ENCODE measurements around the gene CDKN1C. TPM values are rescaled to one million over a fixed set of nuclear protein-coding genes. Genes with fewer than 3 reads are reported as not detected.
A peak's percentile ranks its signal among the peaks of the same experiment; 100 is the strongest.

The CDKN1C gene
- polyA plus RNA-seq, 1 donor from 2014 or later = not detected

- Mint-ChIP-seq H3K36me3 (no peaks in the 10 kb centered on the region), H3K9me3 (peaks cover 0 to 3% (median 0%) of the 10 kb centered on the region in 3 donors), H3K27me3 (peaks cover 32% of the 10 kb centered on the region), H3K27ac (no peak overlapping the region), H3K4me3 (peak overlapping the region in 1 of 4 donors; percentile 61), H3K4me1 (peaks cover 0 to 9% (median 3%) of the 10 kb centered on the region in 3 donors)
Observed at GRCh38 chr11:2864901-2865300, 20.7 kb downstream of the CDKN1C start.

- H3K4me1 Mint-ChIP-seq = peaks cover 0 to 6% (median 1%) of the 10 kb centered on the region in 3 donors
- H3K9me3 Mint-ChIP-seq = peaks cover 0 to 3% (median 0%) of the 10 kb centered on the region in 3 donors
- peaks cover 30% of the 10 kb centered on the region for H3K27me3 Mint-ChIP-seq
- H3K27ac Mint-ChIP-seq = no peak overlapping the region
- H3K36me3 Mint-ChIP-seq = no peaks in the 10 kb centered on the region
- H3K4me3 Mint-ChIP-seq = no peak overlapping the region
Observed at GRCh38 chr11:2863276-2863618, 22.3 kb downstream of the CDKN1C start.

GRCh38 chr11:2862395-2863275, 22.9 kb downstream of the CDKN1C start:
- peaks cover 0 to 3% (median 0%) of the 10 kb centered on the region in 3 donors for H3K9me3 Mint-ChIP-seq
- H3K4me3 Mint-ChIP-seq = no peak overlapping the region
- H3K27me3 Mint-ChIP-seq = peaks cover 30% of the 10 kb centered on the region

DNA sequence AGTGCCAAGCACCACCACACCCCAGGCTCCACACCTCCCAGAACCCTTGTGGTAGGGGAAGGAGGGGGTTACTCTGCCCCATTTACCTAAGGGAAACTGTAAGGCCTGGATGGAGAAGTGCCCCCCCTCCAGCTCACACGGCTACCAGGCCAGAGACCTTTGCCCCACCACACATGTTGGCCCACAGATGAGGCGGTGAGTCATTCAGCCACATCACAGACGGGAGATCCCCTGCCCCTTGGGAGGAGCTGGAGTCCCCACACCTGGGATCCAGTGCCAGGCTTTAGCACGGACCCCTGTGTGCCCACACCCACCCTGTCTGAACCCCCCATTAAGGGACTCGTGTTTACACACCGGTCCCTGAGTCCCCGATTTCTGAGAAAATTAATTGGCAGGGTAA, 24.9 kb downstream of the CDKN1C start:
- Mint-ChIP-seq H3K36me3 (no peaks in the 10 kb centered on the region), H3K27me3 (peaks cover 21% of the 10 kb centered on the region), H3K4me3 (no peak overlapping the region), H3K4me1 (peaks cover 0 to 3% (median 1%) of the 10 kb centered on the region in 3 donors), H3K27ac (no peak overlapping the region), H3K9me3 (no peaks in the 10 kb centered on the region)

More at GRCh38 chr11:2862395-2863275, 22.9 kb downstream of the CDKN1C start:
- no peak overlapping the region for H3K27ac Mint-ChIP-seq
- H3K36me3 Mint-ChIP-seq = no peaks in the 10 kb centered on the region
- peaks cover 0 to 3% (median 1%) of the 10 kb centered on the region in 3 donors for H3K4me1 Mint-ChIP-seq

DNA sequence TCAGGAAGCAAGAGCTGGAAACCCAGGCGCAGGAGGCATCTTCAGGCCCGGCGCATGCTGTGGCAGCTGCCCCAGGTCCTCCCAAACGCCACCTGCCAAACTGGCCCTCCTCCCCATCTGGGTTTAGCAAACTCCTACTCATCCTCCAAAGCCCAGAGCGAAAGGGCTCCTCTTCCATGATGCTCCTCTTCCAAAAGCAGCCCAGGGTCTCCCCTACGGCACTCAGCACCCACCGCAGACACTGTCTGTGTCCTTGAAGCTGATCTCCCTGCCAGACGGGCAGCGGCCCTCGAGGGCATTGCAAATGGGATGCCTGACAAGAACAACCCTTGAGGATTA, 25.9 kb downstream of the CDKN1C start:
- no peak overlapping the region for H3K4me3 Mint-ChIP-seq
- peaks cover 0 to 3% (median 1%) of the 10 kb centered on the region in 3 donors for H3K4me1 Mint-ChIP-seq
- no peaks in the 10 kb centered on the region for H3K36me3 Mint-ChIP-seq
- H3K27me3 Mint-ChIP-seq = peaks cover 17% of the 10 kb centered on the region
- H3K27ac Mint-ChIP-seq = no peak overlapping the region
- no peaks in the 10 kb centered on the region for H3K9me3 Mint-ChIP-seq

- Mint-ChIP-seq H3K27me3 (peaks cover 17% of the 10 kb centered on the region), H3K27ac (no peak overlapping the region), H3K4me3 (no peak overlapping the region), H3K4me1 (peaks cover 0 to 5% (median 1%) of the 10 kb centered on the region in 3 donors), H3K9me3 (no peaks in the 10 kb centered on the region), H3K36me3 (no peaks in the 10 kb centered on the region)
Observed at GRCh38 chr11:2858995-2859698, 26.4 kb downstream of the CDKN1C start.

DNA sequence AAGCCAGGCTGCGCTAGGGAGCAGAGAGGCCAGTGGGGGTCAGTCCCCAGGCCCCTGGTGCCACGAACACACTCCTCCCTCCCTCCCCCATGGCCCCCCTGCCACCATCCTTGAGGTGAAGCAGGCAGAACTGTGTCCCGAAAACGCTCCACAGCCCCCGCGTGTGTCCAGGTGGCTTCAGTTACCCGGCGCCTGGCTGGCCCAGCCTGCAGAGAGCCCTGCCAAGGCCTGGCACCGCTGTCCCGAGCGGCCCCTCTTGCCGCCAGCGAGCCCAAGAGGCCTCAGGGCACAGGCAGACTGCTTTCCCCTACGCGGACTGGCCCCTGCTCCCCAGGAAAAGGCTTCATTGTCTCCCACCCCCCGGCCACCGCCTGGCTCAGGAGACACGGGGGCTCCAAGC, 27.7 kb downstream of the CDKN1C start:
- peaks cover 11% of the 10 kb centered on the region for H3K27me3 Mint-ChIP-seq
- no peak overlapping the region for H3K4me3 Mint-ChIP-seq
- H3K27ac Mint-ChIP-seq = no peak overlapping the region
- no peaks in the 10 kb centered on the region for H3K9me3 Mint-ChIP-seq
- H3K4me1 Mint-ChIP-seq = peaks cover 0 to 5% (median 1%) of the 10 kb centered on the region in 3 donors
- no peaks in the 10 kb centered on the region for H3K36me3 Mint-ChIP-seq

- H3K36me3 Mint-ChIP-seq = no peaks in the 10 kb centered on the region
- peaks cover 11% of the 10 kb centered on the region for H3K27me3 Mint-ChIP-seq
- H3K4me3 Mint-ChIP-seq = no peak overlapping the region
- no peak overlapping the region for H3K27ac Mint-ChIP-seq
- peaks cover 0 to 5% (median 1%) of the 10 kb centered on the region in 3 donors for H3K4me1 Mint-ChIP-seq
- H3K9me3 Mint-ChIP-seq = no peaks in the 10 kb centered on the region
Observed at GRCh38 chr11:2857276-2857675, 28.3 kb downstream of the CDKN1C start.

- Mint-ChIP-seq H3K9me3 (no peaks in the 10 kb centered on the region), H3K27ac (peak overlapping the region in 1 of 3 donors; percentile 62), H3K4me1 (peaks cover 0 to 2% (median 0%) of the 10 kb centered on the region in 3 donors), H3K27me3 (peaks cover 2% of the 10 kb centered on the region), H3K4me3 (no peak overlapping the region), H3K36me3 (no peaks in the 10 kb centered on the region)
Observed at GRCh38 chr11:2855162-2855561, 30.4 kb downstream of the CDKN1C start.

DNA sequence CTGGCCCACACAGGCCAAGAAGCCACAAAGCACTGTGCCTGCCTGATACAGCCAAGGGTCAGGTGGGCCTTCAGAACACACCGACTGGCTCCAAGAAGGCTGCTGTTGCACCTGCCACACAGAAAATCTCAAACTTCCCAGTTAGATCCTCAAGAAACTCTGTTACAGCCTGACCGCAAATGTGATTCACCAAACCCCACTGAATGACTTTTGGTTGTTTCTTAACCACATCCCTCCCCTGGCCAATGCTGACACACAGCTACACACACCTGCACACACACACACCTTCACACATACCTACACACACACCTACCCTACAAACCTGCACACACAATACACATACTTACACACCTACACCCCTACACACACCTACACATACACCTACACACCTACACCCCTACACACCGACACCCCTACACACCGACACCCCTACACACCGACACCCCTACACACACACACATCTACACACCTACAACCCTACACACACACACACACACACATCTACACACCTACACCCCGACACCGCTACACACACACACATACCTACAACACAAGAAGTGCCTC, 31.5 kb downstream of the CDKN1C start:
- no peaks in the 10 kb centered on the region for H3K9me3 Mint-ChIP-seq
- peaks cover 2% of the 10 kb centered on the region for H3K27me3 Mint-ChIP-seq
- H3K4me1 Mint-ChIP-seq = peaks cover 0 to 2% (median 0%) of the 10 kb centered on the region in 3 donors
- peaks cover 2% of the 10 kb centered on the region for H3K36me3 Mint-ChIP-seq
- no peak overlapping the region for H3K4me3 Mint-ChIP-seq
- H3K27ac Mint-ChIP-seq = no peak overlapping the region

GRCh38 chr11:2853401-2853800, 32.2 kb downstream of the CDKN1C start:
- Mint-ChIP-seq H3K9me3 (no peaks in the 10 kb centered on the region), H3K27me3 (peaks cover 2% of the 10 kb centered on the region), H3K36me3 (peaks cover 2% of the 10 kb centered on the region), H3K4me1 (peaks cover 0 to 2% (median 0%) of the 10 kb centered on the region in 3 donors), H3K27ac (no peak overlapping the region), H3K4me3 (no peak overlapping the region)

DNA sequence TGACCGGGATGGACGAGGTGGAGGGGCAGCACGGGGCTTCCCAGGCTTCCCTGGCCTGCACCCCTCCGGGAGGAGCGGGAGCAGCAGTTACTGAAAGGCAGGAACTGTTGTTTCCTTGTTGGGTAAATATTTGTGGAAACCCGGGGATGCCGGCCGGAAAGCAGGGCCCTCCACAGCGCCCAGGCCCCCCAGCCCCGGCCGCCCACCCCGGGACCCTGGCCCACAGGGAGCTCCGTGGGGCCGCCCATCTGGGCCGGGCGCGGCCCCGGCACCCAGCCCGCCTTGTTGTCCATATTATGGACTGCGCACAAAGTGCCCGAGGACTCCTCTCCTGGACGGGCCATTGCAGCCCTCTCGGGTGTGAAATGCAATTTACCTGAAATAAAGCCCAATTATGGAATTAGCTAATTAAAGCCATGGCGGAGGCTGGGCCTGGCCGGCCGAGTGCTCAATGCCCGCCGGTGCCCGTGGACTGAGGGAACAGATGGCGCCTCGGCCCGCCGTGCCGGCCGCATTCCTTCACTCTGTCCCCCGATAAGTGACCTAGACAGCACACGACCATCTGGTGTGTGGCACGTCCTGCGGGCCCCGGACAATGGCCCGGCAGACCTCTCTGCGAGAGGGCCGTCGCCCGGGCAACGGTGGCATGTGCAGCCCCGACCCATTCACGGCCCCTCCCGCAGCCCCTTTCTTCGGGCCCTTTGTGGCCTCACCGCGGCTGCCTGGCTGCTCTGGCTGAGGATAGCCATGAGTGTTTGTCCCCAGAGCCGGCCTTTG, 35.4 kb downstream of the CDKN1C start:
- Mint-ChIP-seq H3K27ac (no peak overlapping the region), H3K4me1 (peaks cover 0 to 2% (median 0%) of the 10 kb centered on the region in 3 donors), H3K27me3 (peaks cover 2% of the 10 kb centered on the region), H3K36me3 (peaks cover 2% of the 10 kb centered on the region), H3K9me3 (no peaks in the 10 kb centered on the region), H3K4me3 (no peak overlapping the region)

- Mint-ChIP-seq H3K27me3 (no peaks in the 10 kb centered on the region), H3K4me3 (no peak overlapping the region), H3K4me1 (no peaks in the 10 kb centered on the region), H3K36me3 (peaks cover 2% of the 10 kb centered on the region), H3K9me3 (no peaks in the 10 kb centered on the region), H3K27ac (peak overlapping the region in 1 of 3 donors; percentile 50)
Observed at GRCh38 chr11:2848497-2848896, 37.1 kb downstream of the CDKN1C start.

DNA sequence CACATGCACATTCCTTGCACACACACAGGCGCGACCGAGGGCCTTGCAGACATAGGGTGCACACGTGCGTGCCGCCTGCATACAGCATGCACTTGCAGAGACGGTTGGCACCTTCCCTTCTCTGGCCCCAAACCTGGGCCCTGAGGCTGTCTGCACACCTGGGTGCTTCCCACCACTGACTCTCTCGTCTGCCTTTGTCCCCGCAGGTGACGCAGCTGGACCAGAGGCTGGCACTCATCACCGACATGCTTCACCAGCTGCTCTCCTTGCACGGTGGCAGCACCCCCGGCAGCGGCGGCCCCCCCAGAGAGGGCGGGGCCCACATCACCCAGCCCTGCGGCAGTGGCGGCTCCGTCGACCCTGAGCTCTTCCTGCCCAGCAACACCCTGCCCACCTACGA, 38.0 kb downstream of the CDKN1C start:
- H3K36me3 Mint-ChIP-seq = peaks cover 2% of the 10 kb centered on the region
- no peaks in the 10 kb centered on the region for H3K4me1 Mint-ChIP-seq
- H3K9me3 Mint-ChIP-seq = no peaks in the 10 kb centered on the region
- no peak overlapping the region for H3K27ac Mint-ChIP-seq
- H3K4me3 Mint-ChIP-seq = no peak overlapping the region
- H3K27me3 Mint-ChIP-seq = no peaks in the 10 kb centered on the region

GRCh38 chr11:2846470-2846869, 39.1 kb downstream of the CDKN1C start:
- peaks cover 2% of the 10 kb centered on the region for H3K36me3 Mint-ChIP-seq
- H3K4me1 Mint-ChIP-seq = no peaks in the 10 kb centered on the region
- no peak overlapping the region for H3K4me3 Mint-ChIP-seq
- no peaks in the 10 kb centered on the region for H3K9me3 Mint-ChIP-seq
- H3K27ac Mint-ChIP-seq = no peak overlapping the region
- no peaks in the 10 kb centered on the region for H3K27me3 Mint-ChIP-seq
